ACC112 (cell line): Measurements from ENCODE around the gene POR.
A peak's percentile ranks its signal among the peaks of the same experiment; 100 is the strongest.
"Not testable (repeated sequence)": the region's sequence is repeated elsewhere in the genome, so short reads cannot be mapped to it uniquely, and the experiment has no call there.

Source experiments
- H2AFZ ChIP-seq: fragments of 200-600 bp; sonication (generic); one replicate; pipeline ENCODE4 v1.6.0; 2017; ENCODE audit warnings: antibody characterized with exemption, low read length; ENCODE audit not compliant: unreplicated experiment
- H3K27ac ChIP-seq: fragments of 200-600 bp; sonication (generic); 2 replicates; pipeline ENCODE4 v1.5.1; 2014; ENCODE audit warnings: low read depth, mild to moderate bottlenecking, antibody characterized with exemption, low read length, moderate library complexity
- H3K27me3 ChIP-seq: fragments of 200-600 bp; sonication (generic); 2 replicates; pipeline ENCODE4 v1.6.1; 2014; ENCODE audit warnings: mild to moderate bottlenecking, antibody characterized with exemption, low read length, moderate library complexity, mixed read lengths; ENCODE audit not compliant: insufficient read depth
- H3K36me3 ChIP-seq: fragments of 200-600 bp; sonication (generic); 2 replicates; pipeline ENCODE4 v1.6.1; 2016; ENCODE audit warnings: mild to moderate bottlenecking, antibody characterized with exemption, low read length, moderate library complexity, mixed read lengths; ENCODE audit not compliant: insufficient read depth
- H3K4me1 ChIP-seq: fragments of 200-600 bp; sonication (generic); one replicate; pipeline ENCODE4 v1.6.1; 2016; ENCODE audit warnings: low read length, mixed read lengths; ENCODE audit not compliant: insufficient read depth, unreplicated experiment, control insufficient read depth
- H3K4me3 ChIP-seq: fragments of 200-600 bp; sonication (generic); 2 replicates; pipeline ENCODE4 v1.5.1; 2014; ENCODE audit warnings: mild to moderate bottlenecking, low read depth, low read length
- H3K79me2 ChIP-seq: fragments of 200-600 bp; sonication (generic); one replicate; pipeline ENCODE4 v1.6.0; 2016; ENCODE audit warnings: low read length; ENCODE audit not compliant: control insufficient read depth, unreplicated experiment, insufficient read depth

POR gene

GRCh38 chr7:76009672-76010600 lies 95.0 kb downstream of the POR start:
- Histone ChIP-seq H2AFZ (no peak overlapping the region), H3K4me3 (no peak overlapping the region), H3K27ac (peak overlapping the region; percentile 70), H3K4me1 (peaks cover 24% of the 10 kb centered on the region), H3K36me3 (no peaks in the 10 kb centered on the region), H3K79me2 (no peaks in the 10 kb centered on the region), H3K27me3 (no peaks in the 10 kb centered on the region)

DNA sequence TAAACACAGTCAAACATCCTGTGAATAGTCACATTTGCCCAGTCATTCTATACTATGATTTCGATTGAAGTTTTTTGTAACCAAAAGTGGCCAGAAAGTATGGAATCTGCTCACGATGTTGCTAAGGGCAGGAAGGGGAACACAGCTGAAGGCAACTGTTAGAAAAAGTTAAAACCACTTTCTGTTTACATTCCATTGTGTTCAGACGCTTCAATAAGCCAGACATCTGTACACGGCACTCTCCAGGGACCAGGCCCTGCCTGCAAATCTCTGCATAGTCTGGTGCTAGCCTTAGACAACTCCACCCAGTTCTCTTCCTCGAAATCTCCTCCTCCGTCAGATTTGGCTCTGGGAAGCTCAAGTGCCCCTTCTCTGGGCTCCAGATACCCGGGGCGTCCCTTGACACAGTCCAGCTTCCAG lies 96.5 kb downstream of the POR start:
- Histone ChIP-seq H3K79me2 (no peaks in the 10 kb centered on the region), H3K4me3 (peak overlapping the region; percentile 28; the same call in 1 of the 2 replicates), H3K4me1 (peaks cover 24% of the 10 kb centered on the region), H3K36me3 (no peaks in the 10 kb centered on the region), H2AFZ (no peak overlapping the region), H3K27me3 (no peaks in the 10 kb centered on the region), H3K27ac (peak overlapping the region; percentile 53)

- peaks cover 6% of the 10 kb centered on the region; the same call in 1 of the 2 replicates for H3K36me3 ChIP-seq
Observed at GRCh38 chr7:76016191-76016947, 101.4 kb downstream of the POR start.

GRCh38 chr7:76018520-76018919 lies 103.6 kb downstream of the POR start:
- not testable (repeated sequence) for H3K4me3 ChIP-seq, H3K27ac ChIP-seq, H3K27me3 ChIP-seq, H3K4me1 ChIP-seq, H3K36me3 ChIP-seq, H2AFZ ChIP-seq, H3K79me2 ChIP-seq

More at GRCh38 chr7:76016191-76016947, 101.4 kb downstream of the POR start:
- Histone ChIP-seq H3K27ac (no peak overlapping the region), H3K27me3 (no peaks in the 10 kb centered on the region), H3K79me2 (no peaks in the 10 kb centered on the region), H3K4me3 (no peak overlapping the region), H2AFZ (no peak overlapping the region), H3K4me1 (peaks cover 6% of the 10 kb centered on the region)

DNA sequence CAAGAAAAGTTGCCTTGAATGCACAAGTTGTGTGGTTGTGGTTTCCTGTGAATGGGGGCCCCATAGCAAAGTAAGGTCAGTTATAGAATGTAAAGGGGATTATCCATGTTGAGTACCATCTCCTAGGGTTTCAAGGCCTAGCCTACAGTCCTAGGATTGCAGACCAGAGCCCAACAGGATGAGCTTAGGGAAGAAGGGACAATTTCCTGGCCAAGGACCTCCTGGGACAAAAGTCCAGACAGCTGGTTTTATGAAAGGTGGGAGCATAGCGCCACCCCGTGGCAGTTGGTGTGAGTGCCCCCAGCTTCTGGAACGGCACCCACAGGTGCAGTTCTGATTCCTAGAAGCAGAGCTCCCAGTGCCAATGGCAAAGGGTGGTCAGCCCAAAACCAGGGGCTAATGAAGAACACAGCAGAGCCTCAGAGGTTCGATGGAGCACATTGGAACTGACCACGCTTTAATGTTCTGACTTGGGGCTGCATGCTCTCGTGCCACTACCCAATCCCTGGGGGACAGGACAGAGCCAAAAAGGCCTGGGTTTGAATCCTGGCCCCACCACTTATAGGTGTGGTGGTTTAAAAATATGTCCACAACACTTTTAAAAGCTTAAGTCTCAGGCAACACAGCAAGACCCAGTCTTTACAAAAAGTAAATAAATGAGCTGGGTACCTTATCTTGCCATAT lies 105.2 kb downstream of the POR start:
- no peak overlapping the region for H3K4me3 ChIP-seq
- no peaks in the 10 kb centered on the region for H3K4me1 ChIP-seq
- no peak overlapping the region for H3K27ac ChIP-seq
- no peaks in the 10 kb centered on the region for H3K27me3 ChIP-seq
- H3K79me2 ChIP-seq = no peaks in the 10 kb centered on the region
- peaks cover 9% of the 10 kb centered on the region; the same call in 1 of the 2 replicates for H3K36me3 ChIP-seq
- H2AFZ ChIP-seq = no peak overlapping the region

- H3K27ac ChIP-seq = no peak overlapping the region
- H2AFZ ChIP-seq = no peak overlapping the region
- H3K79me2 ChIP-seq = no peaks in the 10 kb centered on the region
- H3K36me3 ChIP-seq = peaks cover 9% of the 10 kb centered on the region; the same call in 1 of the 2 replicates
- no peaks in the 10 kb centered on the region for H3K4me1 ChIP-seq
- H3K27me3 ChIP-seq = no peaks in the 10 kb centered on the region
- no peak overlapping the region for H3K4me3 ChIP-seq
Observed at GRCh38 chr7:76022026-76022780, 107.2 kb downstream of the POR start.

DNA sequence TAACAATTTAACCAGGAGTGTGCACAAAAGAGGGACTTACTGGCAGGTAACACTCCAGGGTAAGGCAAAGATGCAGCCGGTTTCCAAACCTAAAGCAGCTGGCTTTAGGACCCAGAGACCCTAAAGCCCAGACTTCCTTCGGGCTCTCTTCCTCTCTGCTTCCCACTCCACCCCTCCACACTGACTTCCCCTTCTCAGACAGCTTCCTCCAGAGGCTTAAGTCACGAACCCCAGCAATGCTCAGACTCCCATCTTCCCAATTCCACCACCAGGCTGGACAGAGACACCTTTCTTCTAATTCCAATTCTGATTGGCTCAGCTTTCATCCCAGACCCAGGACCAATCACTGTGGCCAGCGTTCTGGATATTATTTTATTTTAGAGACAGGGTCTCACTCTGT lies 108.0 kb downstream of the POR start:
- H3K27me3 ChIP-seq = no peaks in the 10 kb centered on the region
- H2AFZ ChIP-seq = no peak overlapping the region
- no peak overlapping the region for H3K4me3 ChIP-seq
- no peaks in the 10 kb centered on the region for H3K79me2 ChIP-seq
- H3K27ac ChIP-seq = no peak overlapping the region
- peaks cover 9% of the 10 kb centered on the region; the same call in 1 of the 2 replicates for H3K36me3 ChIP-seq
- no peaks in the 10 kb centered on the region for H3K4me1 ChIP-seq

DNA sequence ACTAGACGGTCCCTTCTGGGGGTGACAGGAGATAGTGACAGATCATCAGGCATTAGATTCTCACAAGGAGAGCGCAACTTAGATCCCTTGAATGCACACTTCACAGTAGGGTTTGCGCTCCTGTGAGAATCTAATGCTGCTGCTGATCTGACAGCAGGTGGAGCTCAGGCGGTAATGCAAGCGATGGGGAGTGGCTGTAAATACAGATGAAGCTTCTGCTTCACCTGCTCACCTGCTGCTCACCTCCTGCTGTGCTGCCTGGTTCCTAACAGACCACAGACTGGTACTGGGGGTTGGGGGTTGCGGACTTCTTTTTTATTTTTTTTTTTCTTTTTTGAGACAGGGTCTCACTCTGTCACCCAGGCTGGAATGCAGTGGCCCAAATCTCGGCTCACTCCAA lies 114.7 kb downstream of the POR start:
- not testable (repeated sequence) for H2AFZ ChIP-seq, H3K79me2 ChIP-seq, H3K4me3 ChIP-seq, H3K36me3 ChIP-seq, H3K27me3 ChIP-seq, H3K27ac ChIP-seq, H3K4me1 ChIP-seq

GRCh38 chr7:76031964-76032363 lies 117.0 kb downstream of the POR start:
- Histone ChIP-seq H3K4me3 (no peak overlapping the region), H3K36me3 (no peaks in the 10 kb centered on the region), H2AFZ (no peak overlapping the region), H3K4me1 (no peaks in the 10 kb centered on the region), H3K27ac (no peak overlapping the region), H3K79me2 (no peaks in the 10 kb centered on the region), H3K27me3 (no peaks in the 10 kb centered on the region)
